Motor neuron (in vitro differentiated cells): ENCODE measurements around the gene RCAN2. TPM values are rescaled to one million over a fixed set of nuclear protein-coding genes. Genes with fewer than 3 reads are reported as not detected.

Experiments
- ATAC-seq, 8 experiments: fragments of 200-7000 bp; cut with Tn5 transposase; replicated peaks in 6 of 8; 2 replicates each; pipeline ENCODE4 v1.8.0; 2021; ENCODE audit warnings: mild to moderate bottlenecking in 8 of 8, moderate library complexity in 8 of 8
- H3K27ac ChIP-seq, 2 donors: fragments of 250-450 bp; sonication (Bioruptor Pico); 2 replicates each; pipeline ENCODE4 v1.9.0; 2021; ENCODE audit warnings: antibody characterized with exemption in 2 of 2, mild to moderate bottlenecking in 2 of 2, moderate library complexity in 1 of 2
- H3K4me1 ChIP-seq, 2 donors: fragments of 250-450 bp; sonication (Bioruptor Pico); replicated peaks in 1 of 2; 2 replicates each; pipeline ENCODE4 v1.6.1; 2021; ENCODE audit warnings: antibody characterized with exemption in 2 of 2, mild to moderate bottlenecking in 2 of 2, moderate library complexity in 1 of 2
- H3K4me3 ChIP-seq, 5 donors: fragments of 250-450 bp; sonication (Bioruptor Pico); 2 replicates each; pipeline ENCODE4 v1.9.0; 2021; ENCODE audit warnings: antibody characterized with exemption in 5 of 5, mild to moderate bottlenecking in 5 of 5, moderate library complexity in 4 of 5
- WGBS, 10 experiments: fragments of 450-650 bp; shearing (Covaris generic); methylation state at CpG; one replicate each; pipeline ENCODE4 v1.0.0; 2022; 5-methylcytosine and 5-hydroxymethylcytosine counted together
- in situ Hi-C, 9 experiments: fragments of 400-800 bp; cut with MboI; loops; one replicate each; pipeline ENCODE4 v1.15.0; 2021; ENCODE audit warnings: low sequenced_read_pairs in 9 of 9, low pct_unique_long_range_greater_than_20kb in 2 of 9; ENCODE audit not compliant: unreplicated experiment in 9 of 9
- total RNA-seq, 8 experiments: library from RNA; unstranded; fragments of 300-600 nt; gene quantifications; 2 replicates each; pipeline versions ENCODE4 v1.2.3 to v1.2.4, GENCODE V29; 2022

The RCAN2 gene
- total RNA-seq, 8 experiments from 2014 or later, result 0.27 to 104 (median 24.0) TPM; not detected in 1

DNA sequence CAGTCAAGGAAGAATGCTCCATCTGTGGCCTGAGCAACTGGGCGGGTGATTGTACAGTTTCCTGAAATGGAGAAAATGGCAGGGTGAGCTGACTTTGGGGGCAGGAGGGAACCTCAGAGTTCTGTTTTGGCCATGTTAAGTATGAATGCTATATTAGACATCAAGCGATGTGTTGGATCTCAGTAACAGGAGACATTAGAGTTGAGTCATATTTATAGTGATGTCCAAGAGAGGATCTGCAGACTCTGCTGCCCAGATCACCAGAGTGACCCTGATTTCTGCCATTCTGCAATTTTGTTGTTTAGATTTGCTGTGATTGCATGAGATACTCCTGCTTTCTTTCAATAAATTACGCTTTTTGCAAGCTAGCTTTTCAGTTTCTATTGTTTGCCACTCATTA lies 189.1 kb downstream of the RCAN2 start:
- Histone ChIP-seq H3K27ac (no peak overlapping the region), H3K4me3 (no peak overlapping the region), H3K4me1 (no peaks in the 10 kb centered on the region)
- in situ Hi-C loops, result no loop called here
- no peak for ATAC-seq
- WGBS, 10 experiments, result 69 to 86% (median 83%) methylated on average over 1 to 3 of the region's 3 CpGs; no CpG with 5 or more reads in 2 of the 10 experiments

DNA sequence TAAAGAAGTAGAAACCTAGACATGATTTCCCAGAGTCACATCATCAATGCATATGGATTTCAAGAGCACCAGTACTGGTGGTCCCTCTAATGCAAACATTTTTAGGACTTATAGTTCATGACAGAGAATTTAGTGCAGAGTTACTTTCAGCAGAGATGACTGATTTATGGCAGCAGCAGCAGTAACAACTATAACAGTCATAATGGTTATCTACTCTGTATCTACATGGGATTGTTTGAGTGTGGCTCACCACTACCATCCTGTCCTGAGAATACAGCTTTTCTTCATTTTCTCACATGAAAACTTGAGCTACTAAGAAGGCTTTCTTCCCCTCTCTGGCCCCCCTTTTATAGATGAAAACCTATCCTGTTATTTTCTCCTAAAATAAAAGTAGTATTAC lies 192.0 kb downstream of the RCAN2 start:
- in situ Hi-C loops, result no loop called here
- ATAC-seq, result no peak
- no peaks in the 10 kb centered on the region for H3K4me1 ChIP-seq
- no peak overlapping the region for H3K27ac ChIP-seq
- H3K4me3 ChIP-seq, result no peak overlapping the region

DNA sequence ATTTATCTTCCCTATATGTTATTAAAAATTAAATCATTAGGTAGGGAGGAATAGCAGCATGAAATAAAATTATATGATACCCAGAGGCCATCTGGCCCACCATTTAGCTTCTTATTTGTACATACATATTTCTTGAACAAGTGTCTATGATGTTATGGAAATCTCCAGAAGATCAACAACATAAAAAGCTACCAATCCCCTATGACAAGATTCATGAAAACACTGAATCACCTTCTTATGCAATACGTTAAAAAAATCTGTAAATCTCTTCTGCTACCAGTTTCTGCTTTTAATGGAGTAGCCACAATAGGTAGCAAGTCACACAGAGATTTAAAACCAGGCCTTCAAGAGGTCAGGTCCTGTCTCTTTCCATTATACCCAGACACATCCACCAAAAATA lies 194.7 kb downstream of the RCAN2 start:
- ATAC-seq, result no peak
- WGBS, 10 experiments, result 0 to 78% (median 9%) methylated on average over 1 of the region's 1 CpG; no CpG with 5 or more reads in 2 of the 10 experiments
- Histone ChIP-seq H3K4me3 (no peak overlapping the region), H3K27ac (no peak overlapping the region), H3K4me1 (peaks cover 0 to 2% of the 10 kb centered on the region in 2 donors)
- in situ Hi-C loops, result no loop called here

DNA sequence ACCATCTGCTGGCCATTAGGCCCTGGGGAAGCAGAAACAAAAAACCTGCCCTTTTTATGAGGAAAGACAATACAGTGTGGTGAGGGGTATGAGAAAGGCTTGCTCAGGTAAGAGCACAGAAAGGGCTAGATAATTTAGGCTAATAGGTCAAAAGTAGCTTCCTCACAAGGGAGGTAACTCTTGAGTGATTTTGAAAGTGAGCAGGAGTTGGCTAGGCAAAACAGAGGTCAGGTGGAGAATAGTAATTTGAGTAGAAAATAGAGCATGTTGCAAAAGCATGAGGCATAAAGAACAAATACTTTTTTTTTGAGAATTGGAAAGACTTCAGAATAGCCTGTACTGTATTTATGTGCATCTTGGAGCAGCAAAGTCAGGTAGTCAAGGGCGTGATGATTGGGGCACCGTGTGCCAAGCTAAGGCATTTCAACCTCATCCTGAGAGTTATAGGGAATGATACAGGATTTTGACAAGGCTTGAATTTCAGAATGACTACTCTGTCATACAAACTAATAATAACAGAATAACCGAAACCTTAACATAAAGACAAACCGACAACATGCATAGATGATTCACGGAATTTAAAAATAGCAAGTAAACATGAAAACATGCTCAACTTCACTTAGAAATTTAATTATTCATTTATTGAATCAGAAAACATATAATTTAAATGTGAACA lies 197.5 kb downstream of the RCAN2 start:
- in situ Hi-C loops, result no loop called here
- H3K4me3 ChIP-seq, result no peak overlapping the region
- no peak for ATAC-seq
- peaks cover 19 to 22% of the 10 kb centered on the region in 2 donors for H3K4me1 ChIP-seq
- 84 to 97% (median 91%) methylated on average over 3 to 5 of the region's 5 CpGs; no CpG with 5 or more reads in 1 of the 10 experiments for WGBS, 10 experiments
- no peak overlapping the region for H3K27ac ChIP-seq

DNA sequence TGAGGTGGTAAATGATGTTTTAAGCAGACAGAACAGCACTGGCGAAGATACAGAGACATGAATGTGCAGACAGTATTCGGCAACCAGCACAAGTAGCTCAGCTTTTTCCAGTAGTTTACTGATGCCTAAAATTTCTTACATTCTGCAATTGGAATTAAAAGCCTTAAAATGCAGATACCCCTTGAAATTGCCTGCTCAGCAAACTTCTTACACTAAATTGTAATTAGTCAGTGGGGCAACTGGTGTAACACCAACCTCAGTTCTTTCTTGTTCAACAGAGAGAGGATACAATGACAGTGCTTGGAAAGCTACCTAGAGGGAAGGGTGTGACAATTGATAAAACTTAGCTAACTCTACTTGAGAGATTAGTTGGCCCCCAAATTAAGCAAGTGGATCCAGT lies 199.4 kb downstream of the RCAN2 start:
- no peak overlapping the region for H3K4me3 ChIP-seq
- H3K4me1 ChIP-seq, result peaks cover 19 to 22% of the 10 kb centered on the region in 2 donors
- 0 to 100% (median 100%) methylated on average over 1 to 2 of the region's 2 CpGs; no CpG with 5 or more reads in 1 of the 10 experiments for WGBS, 10 experiments
- in situ Hi-C loops, result no loop called here
- H3K27ac ChIP-seq, result no peak overlapping the region
- ATAC-seq, result no peak

DNA sequence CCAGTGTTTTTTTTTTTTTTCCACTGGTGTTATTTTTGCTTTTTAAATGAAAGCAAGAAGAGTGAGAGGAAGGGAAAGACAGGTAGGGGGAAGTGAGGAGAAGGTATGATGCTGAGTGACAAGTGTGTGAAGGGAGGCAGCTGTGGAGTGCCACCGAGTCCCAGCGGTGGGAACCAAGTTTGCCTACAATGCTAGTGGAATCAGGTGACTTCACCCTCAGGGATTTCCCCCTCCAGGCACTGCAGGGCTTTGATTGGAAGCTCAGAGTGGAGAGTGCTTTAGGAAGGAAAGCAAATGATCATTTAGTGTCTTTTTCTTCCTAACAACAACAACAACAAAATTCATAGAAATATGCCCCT lies 200.0 kb downstream of the RCAN2 start:
- in situ Hi-C loops, result no loop called here

DNA sequence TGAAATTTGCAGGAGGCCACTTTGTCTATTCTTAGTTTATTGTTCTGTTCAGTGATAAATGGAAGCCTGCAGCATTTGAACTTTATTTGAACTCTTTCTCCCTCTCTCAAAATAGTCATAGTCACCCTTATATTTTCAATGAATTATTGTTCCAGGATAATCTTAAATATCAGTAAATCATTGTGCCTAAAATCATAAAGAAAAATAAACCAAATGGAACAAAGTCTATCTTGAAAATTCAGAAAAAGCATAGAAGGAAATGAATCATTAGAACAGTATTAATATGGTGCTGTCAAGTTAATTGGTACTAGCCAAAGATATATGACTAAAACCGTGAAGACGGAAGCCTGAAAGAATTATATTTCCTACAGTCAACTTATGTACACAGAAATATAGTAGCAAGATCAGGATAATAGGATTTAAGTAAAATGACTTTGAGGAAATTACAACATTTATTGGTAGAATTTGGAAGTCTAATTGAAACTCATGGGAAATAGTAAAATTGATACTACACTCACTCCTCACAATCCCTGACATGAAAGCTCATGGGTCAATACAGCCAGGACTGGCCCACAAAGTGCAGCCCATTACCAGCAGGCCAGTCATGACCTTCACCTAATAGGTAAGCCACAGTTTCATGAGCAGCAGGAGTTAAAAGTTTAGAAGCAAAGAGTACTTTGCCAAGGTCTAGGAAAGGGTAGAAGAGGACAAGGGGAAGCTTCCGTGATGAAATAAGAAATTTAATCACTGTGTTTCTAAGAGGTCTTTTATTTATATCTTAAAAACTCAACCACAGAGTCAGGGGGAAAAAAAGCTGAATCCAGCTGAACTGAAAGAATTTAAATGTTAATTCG lies 200.6 kb downstream of the RCAN2 start:
- ATAC-seq, result peak in 4 of 8 experiments; percentile 25 to 88 (median 84)
- 47 to 80% (median 60%) methylated on average over 2 to 4 of the region's 4 CpGs; no CpG with 5 or more reads in 1 of the 10 experiments for WGBS, 10 experiments
- H3K4me1 ChIP-seq, result peaks cover 19 to 22% of the 10 kb centered on the region in 2 donors
- no peak overlapping the region for H3K4me3 ChIP-seq
- in situ Hi-C loops, result no loop called here
- H3K27ac ChIP-seq, result no peak overlapping the region

More for the DNA sequence above, 200.0 kb downstream of the RCAN2 start:
- Histone ChIP-seq H3K4me1 (peaks cover 19 to 22% of the 10 kb centered on the region in 2 donors), H3K27ac (no peak overlapping the region), H3K4me3 (no peak overlapping the region)
- ATAC-seq, result peak in 1 of 8 experiments; percentile 25
- 53 to 100% (median 85%) methylated on average over 1 to 2 of the region's 2 CpGs; no CpG with 5 or more reads in 6 of the 10 experiments for WGBS, 10 experiments

DNA sequence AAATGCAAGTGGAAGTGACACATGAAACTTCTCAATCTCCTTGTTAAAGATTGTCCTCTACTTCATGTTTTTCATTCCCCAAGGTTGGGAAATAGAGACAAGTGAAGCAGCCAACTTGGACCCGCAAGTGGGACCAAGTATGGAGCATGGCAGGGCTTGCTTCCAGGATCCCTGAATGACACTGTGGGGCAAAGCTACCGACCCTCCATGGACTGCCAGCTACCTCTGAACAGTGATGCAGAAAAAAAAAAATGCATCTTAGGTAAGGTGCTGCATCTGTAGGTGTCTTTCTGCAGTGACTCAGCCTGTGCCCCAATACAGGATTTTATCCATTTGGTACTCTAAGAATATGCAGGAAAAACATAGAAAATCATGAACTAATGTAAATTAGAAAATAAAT lies 201.4 kb downstream of the RCAN2 start:
- WGBS, 10 experiments, result 17 to 100% (median 80%) methylated on average over 1 to 2 of the region's 2 CpGs; no CpG with 5 or more reads in 2 of the 10 experiments
- in situ Hi-C loops, result no loop called here
- H3K4me1 ChIP-seq, result peaks cover 19 to 22% of the 10 kb centered on the region in 2 donors
- peak overlapping the region in 1 of 2 donors; percentile 37 for H3K27ac ChIP-seq
- no peak overlapping the region for H3K4me3 ChIP-seq
- peak in 3 of 8 experiments; percentile 41 to 54 (median 46) for ATAC-seq

DNA sequence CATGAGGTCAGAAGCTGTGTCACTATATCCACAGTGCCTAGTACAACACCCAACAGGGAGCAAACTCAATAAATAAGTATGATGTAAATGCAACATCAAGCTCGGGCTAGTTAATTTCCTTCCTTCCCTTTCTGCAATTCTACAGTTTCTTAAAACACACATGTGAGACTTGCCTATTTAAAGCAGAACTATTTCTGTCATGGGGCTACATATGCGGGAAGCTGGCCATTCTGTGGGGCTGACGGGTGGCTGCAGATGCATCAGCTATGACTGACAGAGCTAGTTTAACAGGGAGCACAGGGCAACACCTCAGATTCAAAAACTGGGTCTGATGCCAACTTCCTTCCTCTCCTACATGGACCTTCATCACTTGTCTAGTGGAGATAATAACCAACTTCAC lies 202.4 kb downstream of the RCAN2 start:
- in situ Hi-C loops, result no loop called here
- no peak overlapping the region for H3K4me3 ChIP-seq
- H3K4me1 ChIP-seq, result peaks cover 19 to 22% of the 10 kb centered on the region in 2 donors
- H3K27ac ChIP-seq, result no peak overlapping the region
- ATAC-seq, result no peak
- 0 to 100% (median 85%) methylated on average over 1 to 3 of the region's 3 CpGs; no CpG with 5 or more reads in 4 of the 10 experiments for WGBS, 10 experiments

DNA sequence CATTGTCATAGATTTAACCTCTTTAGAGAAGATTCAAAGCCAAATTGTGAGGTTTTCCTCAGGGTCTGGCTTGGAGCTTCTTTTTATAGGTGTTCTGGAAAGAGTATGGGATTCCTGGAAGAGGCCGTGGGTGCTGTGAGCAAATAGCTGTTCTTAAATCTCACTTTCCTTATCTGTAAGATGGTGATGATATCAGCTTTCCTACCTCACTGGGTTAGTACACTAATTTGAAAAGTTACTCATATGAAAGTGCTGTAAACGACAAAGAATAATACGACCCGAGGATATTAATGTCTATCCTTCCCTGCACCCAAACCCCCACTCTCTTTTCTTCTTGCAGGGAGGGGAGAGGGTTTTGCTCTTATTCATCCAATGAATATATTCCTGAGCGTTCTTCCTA lies 203.6 kb downstream of the RCAN2 start:
- no peak overlapping the region for H3K4me3 ChIP-seq
- in situ Hi-C loops, result no loop called here
- WGBS, 10 experiments, result 56 to 97% (median 83%) methylated on average over 2 to 5 of the region's 5 CpGs
- ATAC-seq, result no peak
- H3K4me1 ChIP-seq, result peaks cover 19 to 22% of the 10 kb centered on the region in 2 donors
- H3K27ac ChIP-seq, result no peak overlapping the region

DNA sequence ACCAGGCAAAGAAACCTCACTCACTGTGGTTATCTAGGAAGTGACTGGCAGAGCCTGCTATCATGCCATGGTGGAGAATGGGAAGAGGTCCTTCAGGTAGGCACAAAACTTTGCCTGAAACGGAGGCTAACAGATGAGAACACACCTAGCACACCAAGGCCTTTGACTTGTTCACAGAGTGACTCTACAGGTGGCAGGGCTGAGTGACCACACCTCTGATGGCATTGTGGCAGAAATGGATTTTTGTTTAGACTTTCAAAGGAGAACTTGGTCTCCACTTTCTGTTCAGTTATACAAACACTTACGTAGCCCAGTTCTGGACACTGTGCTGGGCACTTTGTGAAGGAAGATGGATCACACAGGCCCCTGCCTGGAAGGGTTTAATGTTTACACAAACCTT lies 204.2 kb downstream of the RCAN2 start:
- WGBS, 10 experiments, result 40 to 100% (median 84%) methylated on average over 1 of the region's 2 CpGs; no CpG with 5 or more reads in 4 of the 10 experiments
- peaks cover 19 to 22% of the 10 kb centered on the region in 2 donors for H3K4me1 ChIP-seq
- no peak overlapping the region for H3K4me3 ChIP-seq
- ATAC-seq, result no peak
- H3K27ac ChIP-seq, result no peak overlapping the region
- in situ Hi-C loops, result no loop called here

DNA sequence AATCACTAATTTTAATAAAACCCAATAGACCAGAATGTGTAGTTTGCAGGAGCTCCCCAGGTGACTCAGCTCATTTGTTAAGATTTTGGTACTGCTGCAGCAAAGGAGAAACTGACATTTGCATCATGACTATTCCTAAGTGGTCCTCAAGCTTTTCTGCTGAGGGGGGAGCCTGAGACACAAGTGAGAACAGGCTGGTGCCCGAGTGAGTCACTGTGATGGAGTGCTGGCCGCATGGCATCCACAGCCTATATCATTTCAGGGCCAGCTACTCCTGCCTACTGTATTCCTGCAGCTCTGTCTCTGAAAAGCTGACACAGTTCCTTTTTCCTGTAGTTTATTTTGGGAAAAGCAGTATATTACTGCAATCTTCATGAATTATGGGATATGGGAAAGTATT lies 206.8 kb downstream of the RCAN2 start:
- H3K27ac ChIP-seq, result no peak overlapping the region
- H3K4me3 ChIP-seq, result no peak overlapping the region
- peaks cover 0 to 3% of the 10 kb centered on the region in 2 donors for H3K4me1 ChIP-seq
- 0 to 100% (median 66%) methylated on average over 1 to 2 of the region's 2 CpGs; no CpG with 5 or more reads in 4 of the 10 experiments for WGBS, 10 experiments
- in situ Hi-C loops, result no loop called here
- ATAC-seq, result peak in 5 of 8 experiments; percentile 53 to 92 (median 54)

DNA sequence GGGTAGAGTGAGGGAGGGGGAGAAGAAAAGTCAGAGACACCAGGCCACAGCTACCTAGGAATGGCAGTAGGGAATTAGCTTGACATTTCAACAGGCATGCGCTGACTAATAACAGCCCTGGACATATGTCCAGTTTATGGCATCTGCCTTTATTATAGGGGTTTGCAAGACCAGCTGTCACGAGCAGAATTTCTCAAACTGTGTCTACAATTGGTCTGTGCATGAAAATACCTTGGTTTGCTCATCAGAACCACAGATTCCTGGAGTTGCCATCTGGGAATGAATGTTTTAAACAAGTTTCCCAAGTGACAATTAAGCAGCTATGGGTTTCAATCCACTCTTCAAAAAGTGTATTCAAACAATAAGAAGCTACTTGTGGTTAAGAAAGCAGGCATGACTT lies 210.1 kb downstream of the RCAN2 start:
- no peak overlapping the region for H3K27ac ChIP-seq
- in situ Hi-C loops, result no loop called here
- WGBS, 10 experiments, result 20 to 100% (median 67%) methylated on average over 1 to 2 of the region's 2 CpGs; no CpG with 5 or more reads in 2 of the 10 experiments
- ATAC-seq, result no peak
- no peaks in the 10 kb centered on the region for H3K4me1 ChIP-seq
- no peak overlapping the region for H3K4me3 ChIP-seq
